CD4-positive, alpha-beta memory T cell (primary cell): ENCODE measurements around the gene ACTBL2. TPM values are rescaled to one million over a fixed set of nuclear protein-coding genes. Genes with fewer than 3 reads are reported as not detected.

Experiments
- CTCF ChIA-PET: fragments of 350-600 bp; sonication (Branson Sonifier 250); formaldehyde crosslinking; loops from one replicate; lab custom pipeline; 2021; ENCODE audit warnings: inconsistent platforms; ENCODE audit not compliant: partially characterized antibody; lab: Charles Lee
- POLR2A ChIA-PET: fragments of 350-600 bp; sonication (Branson Sonifier 250); formaldehyde crosslinking; loops from one replicate; lab custom pipeline; 2021; ENCODE audit not compliant: partially characterized antibody; lab: Charles Lee
- DNase-seq, 5 donors: peaks; one replicate each; pipeline versions ENCODE4 v3.0.0 to v3.0.0-alpha.2; 2020 to 2022; ENCODE audit warnings: mixed read lengths in 1 of 5
- H3K27ac ChIP-seq: one replicate; pipeline ENCODE4 v1.7.0; 2013; ENCODE audit warnings: low read depth, low read length
- H3K27me3 ChIP-seq: 2 replicates; pipeline ENCODE4 v1.7.0; 2013; ENCODE audit warnings: mild to moderate bottlenecking, low read length, moderate library complexity; ENCODE audit not compliant: insufficient read depth
- H3K36me3 ChIP-seq: 2 replicates; pipeline ENCODE4 v1.7.0; 2013; ENCODE audit warnings: mild to moderate bottlenecking, low read length, moderate library complexity; ENCODE audit not compliant: insufficient read depth
- H3K4me1 ChIP-seq: 2 replicates; pipeline ENCODE4 v1.7.0; 2013; ENCODE audit warnings: mild to moderate bottlenecking, low read length, moderate library complexity; ENCODE audit not compliant: insufficient read depth
- H3K4me3 ChIP-seq, 2 donors: one replicate each; pipeline ENCODE4 v1.7.0; 2013; ENCODE audit warnings: low read length in 2 of 2, mild to moderate bottlenecking in 1 of 2
- H3K9me3 ChIP-seq, 2 donors: one replicate each; pipeline ENCODE4 v1.7.0; 2013; ENCODE audit warnings: low read length in 2 of 2, control low read depth in 1 of 2; ENCODE audit not compliant: control insufficient read depth in 1 of 2
- H3K27ac Mint-ChIP-seq, 7 donors: one replicate each; pipeline ENCODE4 v1.8.0; 2020 to 2021; ENCODE audit warnings: mixed read lengths in 7 of 7, mild to moderate bottlenecking in 6 of 7, inconsistent platforms in 3 of 7, moderate library complexity in 3 of 7
- H3K27me3 Mint-ChIP-seq, 2 donors: one replicate each; pipeline ENCODE4 v1.8.0; 2020 to 2021; ENCODE audit warnings: mixed read lengths in 2 of 2
- H3K36me3 Mint-ChIP-seq, 2 donors: one replicate each; pipeline ENCODE4 v1.8.0; 2020 to 2021; ENCODE audit warnings: mixed read lengths in 2 of 2, inconsistent platforms in 1 of 2, mild to moderate bottlenecking in 1 of 2
- H3K4me1 Mint-ChIP-seq, 4 donors: one replicate each; pipeline ENCODE4 v1.8.0; 2020 to 2021; ENCODE audit warnings: mixed read lengths in 4 of 4, mild to moderate bottlenecking in 1 of 4
- H3K4me3 Mint-ChIP-seq, 8 donors: one replicate each; pipeline ENCODE4 v1.8.0; 2020 to 2021; ENCODE audit warnings: mixed read lengths in 8 of 8, mild to moderate bottlenecking in 7 of 8, moderate library complexity in 6 of 8, inconsistent platforms in 3 of 8
- H3K9me3 Mint-ChIP-seq, 8 donors: one replicate each; pipeline ENCODE4 v1.8.0; 2020 to 2021; ENCODE audit warnings: mixed read lengths in 8 of 8, mild to moderate bottlenecking in 5 of 8, inconsistent platforms in 3 of 8, moderate library complexity in 1 of 8
- intact Hi-C: fragments of 100-400 bp; cut with micrococcal nuclease; formaldehyde crosslinking; loops from one replicate; pipeline ENCODE4 v1.15.1; 2023
- polyA plus RNA-seq, 2 donors: library from polyadenylated mRNA; unstranded; fragments of 300-500 nt; fragmentation: Illumina TruSeq; gene quantifications; one replicate each; pipeline ENCODE4 v1.2.3, GENCODE V29; 2021
- total RNA-seq, 2 experiments: library from RNA; stranded (reverse); gene quantifications; one replicate each; pipeline ENCODE4 v1.2.3, GENCODE V29; 2021

Gene ACTBL2
- total and polyA plus RNA-seq, 4 experiments from 2014 or later: not detected

DNA sequence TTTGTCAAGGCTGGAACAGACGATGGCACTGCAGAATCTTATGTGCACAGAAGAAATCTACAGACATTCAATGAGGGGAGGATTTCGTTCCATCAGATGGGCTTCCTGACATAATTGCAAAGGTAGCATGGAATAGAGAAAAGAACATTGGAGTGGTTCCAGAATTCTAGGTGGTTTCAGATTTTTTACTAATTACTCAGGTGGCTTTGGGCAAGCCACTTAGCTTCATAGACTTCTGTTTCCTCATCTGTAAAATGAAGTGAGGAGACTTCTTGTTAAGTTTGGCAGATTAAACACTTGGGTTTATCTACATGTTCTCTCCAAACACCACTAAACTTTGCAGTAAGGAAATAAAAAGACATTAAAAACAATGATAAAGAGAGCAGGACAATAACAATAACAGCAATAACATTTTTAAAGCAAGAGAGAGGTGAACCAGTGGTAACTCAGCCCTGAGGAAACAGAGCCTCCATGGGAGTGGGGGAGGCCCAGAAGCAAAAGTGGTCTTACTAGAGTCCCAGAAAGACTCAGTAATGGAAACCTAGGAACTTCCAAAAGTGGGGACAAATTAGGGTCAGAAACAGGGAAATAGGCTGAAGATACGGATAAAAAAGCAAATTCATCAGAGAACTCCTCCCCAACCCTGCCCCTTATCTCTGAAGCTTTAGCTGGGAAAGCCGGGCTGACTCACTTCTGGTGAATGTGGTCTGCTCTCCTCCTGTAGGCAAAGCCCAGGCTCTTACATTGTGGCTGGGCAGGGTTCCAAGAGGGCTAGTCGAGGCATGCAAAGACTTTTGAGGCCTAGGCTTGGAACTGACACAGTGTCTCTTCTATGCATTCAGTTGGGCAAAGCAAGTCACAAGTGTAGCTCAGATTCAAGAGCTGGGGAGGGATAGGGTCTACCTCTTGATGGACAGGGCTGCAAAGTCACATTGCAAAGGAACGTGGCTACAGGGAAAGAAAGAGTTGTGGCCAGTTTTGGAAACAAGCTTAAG, 11.8 kb upstream of the ACTBL2 start:
- CTCF ChIA-PET: interaction anchor here (1.5 to 10.7 kb wide), 2 partner anchors 8 to 968 kb away, joined by 4 to 169 read pairs; partner anchors contain the start of gene PLK2

DNA sequence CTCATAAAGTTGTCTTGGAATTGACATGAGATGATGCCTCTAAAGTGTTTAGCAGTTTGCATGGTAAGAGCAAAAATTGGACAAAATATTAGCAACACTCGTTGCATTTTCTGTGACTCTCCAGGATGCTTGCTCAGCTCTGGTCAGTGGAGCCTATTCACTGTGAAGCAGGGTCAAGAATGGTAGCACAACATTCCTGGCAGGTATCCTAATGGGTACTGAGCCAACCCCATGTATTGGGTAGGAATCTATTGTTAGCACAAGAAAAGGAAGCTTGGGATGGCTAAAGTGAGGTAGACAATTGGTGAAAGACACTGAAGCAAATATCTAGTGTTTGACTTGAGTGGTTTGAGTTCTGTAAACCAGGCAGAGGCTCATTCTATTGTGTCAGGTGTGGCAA, 10.4 kb upstream of the ACTBL2 start:
- Histone ChIP-seq H3K4me1 (peaks cover 27% of the 10 kb centered on the region), H3K27ac (no peak overlapping the region), H3K4me3 (no peak overlapping the region), H3K27me3 (no peaks in the 10 kb centered on the region), H3K36me3 (no peaks in the 10 kb centered on the region), H3K9me3 (no peaks in the 10 kb centered on the region)
- Mint-ChIP-seq H3K36me3 (no peaks in the 10 kb centered on the region), H3K27ac (peak overlapping the region in 1 of 7 donors; percentile 48), H3K4me1 (peaks cover 15 to 33% (median 28%) of the 10 kb centered on the region in 4 donors), H3K27me3 (peaks cover 0 to 2% of the 10 kb centered on the region in 2 donors), H3K4me3 (no peak overlapping the region), H3K9me3 (no peaks in the 10 kb centered on the region)
- no peak for DNase-seq
- CTCF ChIA-PET: interaction anchor here (1.7 to 2.0 kb wide), 2 partner anchors 195 to 968 kb away, joined by 4 to 13 read pairs; no protein-coding TSS in a partner anchor
- intact Hi-C loops: no loop called here
- POLR2A ChIA-PET: no interaction called here

More for the DNA sequence above, 11.8 kb upstream of the ACTBL2 start:
- no peaks in the 10 kb centered on the region for H3K36me3 Mint-ChIP-seq
- no peak overlapping the region for H3K27ac ChIP-seq
- H3K27me3 ChIP-seq: no peaks in the 10 kb centered on the region
- POLR2A ChIA-PET: interaction anchor here (0.8 to 1.0 kb wide), 3 partner anchors 11 to 967 kb away, joined by 3 to 4 read pairs (median 3); partner anchors contain the start of gene PLK2
- DNase-seq: peak in 2 of 5 donors; percentile 7 to 42
- peaks cover 0 to 2% of the 10 kb centered on the region in 2 donors for H3K27me3 Mint-ChIP-seq
- peaks cover 18 to 44% (median 30%) of the 10 kb centered on the region in 4 donors for H3K4me1 Mint-ChIP-seq
- H3K36me3 ChIP-seq: no peaks in the 10 kb centered on the region
- H3K27ac Mint-ChIP-seq: peak overlapping the region; percentile 82 to 93 (median 89)
- peaks cover 35% of the 10 kb centered on the region for H3K4me1 ChIP-seq
- no peaks in the 10 kb centered on the region for H3K9me3 Mint-ChIP-seq
- intact Hi-C loops: loop anchor here (1.0 kb wide), 1 partner anchor 194 kb away; no protein-coding TSS in a partner anchor
- H3K4me3 Mint-ChIP-seq: peak overlapping the region in 7 of 8 donors; percentile 2 to 77 (median 52)
- no peak overlapping the region for H3K4me3 ChIP-seq
- no peaks in the 10 kb centered on the region for H3K9me3 ChIP-seq

DNA sequence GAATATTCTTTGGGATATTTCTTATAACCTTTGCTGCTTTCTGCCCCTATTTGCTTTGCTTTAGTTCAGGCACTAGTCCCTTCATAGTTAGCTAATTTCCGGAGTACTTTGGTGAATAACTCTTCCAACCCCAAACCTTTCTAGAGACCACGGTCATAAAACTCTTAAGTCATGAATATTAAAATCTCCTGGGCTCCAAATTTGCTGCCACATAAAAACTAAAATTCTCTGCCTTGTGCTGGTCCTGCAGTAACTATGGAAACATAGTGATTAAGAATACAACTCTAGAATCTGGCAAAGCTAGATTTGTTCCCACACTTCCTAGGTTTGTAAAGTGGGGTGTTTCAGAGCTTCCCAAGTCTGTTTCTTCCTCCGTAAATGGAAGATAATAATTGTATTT, 10.0 kb upstream of the ACTBL2 start:
- intact Hi-C loops: no loop called here
- Mint-ChIP-seq H3K27me3 (peaks cover 0 to 2% of the 10 kb centered on the region in 2 donors), H3K36me3 (no peaks in the 10 kb centered on the region), H3K27ac (no peak overlapping the region), H3K4me1 (peaks cover 15 to 33% (median 28%) of the 10 kb centered on the region in 4 donors), H3K4me3 (no peak overlapping the region), H3K9me3 (no peaks in the 10 kb centered on the region)
- no peaks in the 10 kb centered on the region for H3K36me3 ChIP-seq
- no peak overlapping the region for H3K27ac ChIP-seq
- H3K4me1 ChIP-seq: peaks cover 27% of the 10 kb centered on the region
- ChIA-PET CTCF (interaction anchor here (1.0 to 2.0 kb wide), 3 partner anchors 154 to 969 kb away, joined by 3 to 13 read pairs (median 4); no protein-coding TSS in a partner anchor), POLR2A (no interaction called here)
- H3K27me3 ChIP-seq: no peaks in the 10 kb centered on the region
- DNase-seq: no peak
- no peaks in the 10 kb centered on the region for H3K9me3 ChIP-seq
- no peak overlapping the region for H3K4me3 ChIP-seq

DNA sequence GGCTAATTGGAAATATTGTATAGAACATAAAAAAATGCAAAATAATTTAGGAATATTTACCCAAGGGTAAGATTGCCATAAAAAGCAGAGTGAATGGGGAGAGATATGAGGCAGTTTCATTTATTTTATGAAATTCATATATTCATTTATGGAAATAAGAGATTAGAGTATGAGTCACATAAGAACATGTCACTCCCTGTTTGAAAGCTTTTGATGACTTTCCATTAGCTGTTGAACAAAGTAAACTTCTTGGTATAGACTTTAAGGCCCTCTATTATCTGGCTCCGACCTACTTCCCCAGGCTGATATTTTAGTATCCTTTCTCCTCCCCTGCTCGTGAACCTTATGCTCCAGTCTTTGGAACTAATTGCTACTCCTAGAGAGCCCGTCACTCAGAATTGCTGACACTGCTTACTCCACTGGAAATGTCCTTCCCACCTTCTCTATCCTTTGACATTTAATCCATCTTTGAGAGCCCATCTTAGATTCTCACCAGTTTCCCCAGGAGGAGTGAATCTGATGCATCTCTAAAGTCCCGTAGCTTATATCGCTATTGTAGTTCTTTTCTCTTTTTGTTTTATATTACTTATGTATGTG, 8.9 kb upstream of the ACTBL2 start:
- Mint-ChIP-seq H3K27ac (peak overlapping the region in 1 of 7 donors; percentile 26), H3K9me3 (no peaks in the 10 kb centered on the region), H3K27me3 (peaks cover 0 to 2% of the 10 kb centered on the region in 2 donors), H3K4me3 (no peak overlapping the region), H3K4me1 (peaks cover 15 to 33% (median 28%) of the 10 kb centered on the region in 4 donors), H3K36me3 (no peaks in the 10 kb centered on the region)
- Histone ChIP-seq H3K9me3 (no peaks in the 10 kb centered on the region), H3K27me3 (no peaks in the 10 kb centered on the region), H3K36me3 (no peaks in the 10 kb centered on the region), H3K4me3 (no peak overlapping the region), H3K27ac (no peak overlapping the region), H3K4me1 (peaks cover 27% of the 10 kb centered on the region)
- no peak for DNase-seq
- ChIA-PET CTCF (interaction anchor here (1.0 to 2.0 kb wide), 3 partner anchors 153 to 970 kb away, joined by 3 to 13 read pairs (median 4); no protein-coding TSS in a partner anchor), POLR2A (no interaction called here)
- intact Hi-C loops: no loop called here

GRCh38 chr5:57488215-57488955, 5.8 kb upstream of the ACTBL2 start:
- DNase-seq: no peak
- CTCF ChIA-PET: no interaction called here
- Histone ChIP-seq H3K36me3 (no peaks in the 10 kb centered on the region), H3K4me3 (no peak overlapping the region), H3K27ac (no peak overlapping the region), H3K4me1 (peaks cover under 1% of the 10 kb centered on the region), H3K9me3 (no peaks in the 10 kb centered on the region), H3K27me3 (no peaks in the 10 kb centered on the region)
- peaks cover 0 to 5% (median 4%) of the 10 kb centered on the region in 4 donors for H3K4me1 Mint-ChIP-seq
- H3K27me3 Mint-ChIP-seq: peaks cover 0 to 2% of the 10 kb centered on the region in 2 donors
- H3K9me3 Mint-ChIP-seq: peaks cover 0 to 3% (median 0%) of the 10 kb centered on the region in 8 donors
- peak overlapping the region in 1 of 7 donors; percentile 5 for H3K27ac Mint-ChIP-seq
- POLR2A ChIA-PET: no interaction called here
- intact Hi-C loops: no loop called here
- no peaks in the 10 kb centered on the region for H3K36me3 Mint-ChIP-seq
- H3K4me3 Mint-ChIP-seq: no peak overlapping the region

GRCh38 chr5:57486027-57486602, 3.5 kb upstream of the ACTBL2 start:
- peaks cover 0 to 2% of the 10 kb centered on the region in 2 donors for H3K27me3 Mint-ChIP-seq
- H3K4me1 Mint-ChIP-seq: no peaks in the 10 kb centered on the region
- H3K27me3 ChIP-seq: no peaks in the 10 kb centered on the region
- no peak for DNase-seq
- ChIA-PET POLR2A (interaction anchor here (0.9 kb wide), 1 partner anchor 10 kb away, joined by 5 read pairs; no protein-coding TSS in a partner anchor), CTCF (interaction anchor here (1.3 to 2.7 kb wide), 2 partner anchors 9 to 13 kb away, joined by 4 to 13 read pairs; no protein-coding TSS in a partner anchor)
- H3K27ac Mint-ChIP-seq: no peak overlapping the region
- no peaks in the 10 kb centered on the region for H3K9me3 ChIP-seq
- H3K36me3 ChIP-seq: no peaks in the 10 kb centered on the region
- H3K36me3 Mint-ChIP-seq: no peaks in the 10 kb centered on the region
- peaks cover 0 to 3% (median 0%) of the 10 kb centered on the region in 8 donors for H3K9me3 Mint-ChIP-seq
- H3K27ac ChIP-seq: no peak overlapping the region
- no peaks in the 10 kb centered on the region for H3K4me1 ChIP-seq
- intact Hi-C loops: no loop called here
- no peak overlapping the region for H3K4me3 Mint-ChIP-seq
- no peak overlapping the region for H3K4me3 ChIP-seq
